HG02943 (cell line): ENCODE results near the gene CRYBG2.
"Not testable (repeated sequence)": the region's sequence is repeated elsewhere in the genome, so short reads cannot be mapped to it uniquely, and the experiment has no call there.

Experiments used
- ATAC-seq: cut with Tn5 transposase; IDR thresholded peaks from one replicate; pipeline ENCODE4 v1.9.1; 2021; ENCODE audit warnings: mild to moderate bottlenecking, low read depth, moderate library complexity; ENCODE audit not compliant: unreplicated experiment

CRYBG2 gene

DNA sequence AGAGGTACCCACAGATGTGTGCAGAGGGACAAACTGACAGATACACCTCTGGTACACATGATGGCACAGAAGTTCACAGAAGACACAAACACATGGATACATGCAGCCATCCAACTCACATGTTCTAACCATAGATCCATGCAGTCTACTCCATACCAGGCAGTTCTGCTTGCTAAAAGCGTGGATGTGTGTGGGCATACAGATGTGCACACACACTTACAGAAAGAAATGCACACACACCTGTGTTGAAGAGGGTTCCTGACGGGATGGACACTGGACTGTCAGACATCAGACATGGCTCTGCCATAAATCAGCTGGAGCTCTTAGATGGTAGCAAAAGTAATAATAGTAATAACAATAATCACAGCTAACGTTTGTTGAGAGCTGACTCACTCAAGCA is 29.4 kb downstream of the CRYBG2 start:
- no peak for ATAC-seq

DNA sequence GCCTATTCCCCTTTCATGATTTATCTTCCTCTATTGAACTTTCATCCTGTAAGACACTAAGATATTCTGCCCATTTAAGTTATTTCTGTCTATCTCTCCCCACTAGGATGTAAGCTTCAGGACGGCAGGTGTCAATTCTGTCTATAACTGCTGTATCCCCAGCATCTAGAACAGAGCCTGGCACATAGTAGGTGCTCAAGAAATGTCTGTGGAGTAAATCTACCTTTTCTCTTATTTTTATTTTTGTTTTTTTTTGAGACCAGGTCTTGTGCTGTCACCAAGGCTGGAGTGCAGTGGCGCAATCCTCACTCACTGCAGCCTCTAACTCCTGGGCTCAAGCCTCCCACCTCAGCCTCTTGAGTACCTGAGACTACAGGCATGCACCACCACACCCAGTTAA is 30.5 kb downstream of the CRYBG2 start:
- ATAC-seq = no peak

- ATAC-seq = no peak
These were observed 31.9 kb downstream of the CRYBG2 start for GRCh38 chr1:26322042-26322331.

GRCh38 chr1:26321315-26322041 is 32.5 kb downstream of the CRYBG2 start:
- peak; percentile 39 for ATAC-seq

DNA sequence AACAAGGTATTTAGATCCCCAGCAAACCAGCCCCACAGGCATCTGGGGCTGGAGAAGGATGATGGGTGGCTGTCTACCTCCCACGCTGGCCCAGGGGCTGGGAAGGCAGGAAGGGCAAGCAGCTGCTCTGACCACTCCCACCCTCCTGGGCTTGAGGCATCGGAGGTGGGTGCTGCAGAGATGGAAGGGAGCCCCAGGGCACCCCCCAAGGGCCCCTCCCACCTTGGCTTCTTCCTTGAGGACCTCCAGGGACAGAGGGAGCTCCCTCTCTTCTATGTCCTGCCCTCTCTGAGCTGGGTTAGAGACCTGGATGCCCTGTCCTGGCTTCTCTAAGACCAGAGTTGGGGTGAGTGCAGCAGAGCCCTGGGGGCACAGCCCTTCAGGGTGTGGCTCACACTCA is 33.0 kb downstream of the CRYBG2 start:
- ATAC-seq = no peak

- no peak for ATAC-seq
These were observed 35.4 kb downstream of the CRYBG2 start for GRCh38 chr1:26318338-26319064.

GRCh38 chr1:26317612-26318337 is 36.2 kb downstream of the CRYBG2 start, which contains the start of gene CD52:
Gene CD52 (plus strand): TSS chr1:26317958. CDS start chr1:26318018, 60 bp downstream.
- ATAC-seq = no peak

DNA sequence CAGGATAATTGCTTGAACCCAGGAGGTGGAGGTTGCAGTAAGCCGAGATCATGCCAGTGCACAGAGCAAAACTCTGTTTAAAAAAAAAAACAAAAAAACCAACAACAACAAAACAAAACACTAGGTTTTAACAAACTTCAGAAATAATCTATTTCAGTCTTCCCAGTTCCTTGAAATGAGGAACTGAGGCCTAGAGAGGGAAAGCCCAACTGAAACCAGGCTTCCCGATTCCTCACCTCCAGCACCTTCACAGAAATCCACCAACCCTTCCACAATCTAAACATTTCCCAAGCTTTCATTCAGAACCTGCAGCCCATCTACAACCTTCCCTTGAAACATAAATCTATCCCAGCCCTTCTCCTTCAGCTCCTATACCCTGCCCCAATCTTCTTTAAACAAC is 36.8 kb downstream of the CRYBG2 start:
- ATAC-seq = no peak

DNA sequence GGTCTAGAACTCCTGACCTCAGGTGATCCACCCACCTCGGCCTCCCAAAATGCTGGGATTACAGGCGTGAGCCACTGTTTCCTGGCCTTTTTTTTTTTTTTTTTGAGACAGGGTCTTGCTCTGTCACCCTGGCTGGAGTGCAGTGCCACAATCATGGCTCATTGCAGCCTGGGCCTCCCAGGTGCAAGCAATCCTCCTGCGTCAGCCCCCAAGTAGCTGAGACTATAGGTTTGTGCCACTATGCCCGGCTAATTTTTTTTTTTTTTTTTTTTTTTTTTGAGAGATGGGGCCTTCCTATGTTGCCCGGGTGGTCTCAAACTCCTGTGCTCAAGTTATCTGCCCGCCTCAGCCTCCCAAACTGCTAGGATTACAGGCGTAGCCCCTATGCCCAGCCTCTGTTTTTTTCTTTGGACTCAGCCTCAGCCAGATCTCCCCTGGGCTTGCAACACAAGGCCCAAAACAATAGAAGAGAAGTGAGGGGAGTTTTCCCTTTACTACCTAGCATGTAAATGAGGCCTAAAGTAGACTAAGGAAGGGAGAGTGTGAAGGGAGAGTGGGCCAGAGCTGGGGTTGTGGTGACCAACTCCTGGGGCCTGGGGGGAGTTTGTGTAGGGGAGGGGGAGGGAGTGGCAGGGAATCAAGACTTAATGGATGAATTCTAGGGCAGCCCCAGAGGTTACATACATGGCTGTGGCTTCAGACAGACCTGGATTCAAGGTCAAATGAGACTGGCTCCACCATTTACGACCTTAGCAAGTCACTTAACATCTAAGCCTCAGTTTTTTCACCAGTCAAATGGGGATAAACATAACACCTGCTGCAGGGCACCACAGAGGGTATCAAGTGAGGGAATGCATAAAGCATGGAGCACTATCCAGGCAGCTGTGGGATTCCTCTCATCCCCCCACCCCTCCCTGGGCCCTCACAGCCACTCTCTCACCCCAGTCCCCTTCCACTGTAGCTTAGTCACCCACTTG is 37.8 kb downstream of the CRYBG2 start:
- ATAC-seq = no peak

GRCh38 chr1:26314501-26314900 is 39.4 kb downstream of the CRYBG2 start:
- ATAC-seq = no peak

GRCh38 chr1:26307966-26308899 is 45.7 kb downstream of the CRYBG2 start:
- ATAC-seq = not testable (repeated sequence)

DNA sequence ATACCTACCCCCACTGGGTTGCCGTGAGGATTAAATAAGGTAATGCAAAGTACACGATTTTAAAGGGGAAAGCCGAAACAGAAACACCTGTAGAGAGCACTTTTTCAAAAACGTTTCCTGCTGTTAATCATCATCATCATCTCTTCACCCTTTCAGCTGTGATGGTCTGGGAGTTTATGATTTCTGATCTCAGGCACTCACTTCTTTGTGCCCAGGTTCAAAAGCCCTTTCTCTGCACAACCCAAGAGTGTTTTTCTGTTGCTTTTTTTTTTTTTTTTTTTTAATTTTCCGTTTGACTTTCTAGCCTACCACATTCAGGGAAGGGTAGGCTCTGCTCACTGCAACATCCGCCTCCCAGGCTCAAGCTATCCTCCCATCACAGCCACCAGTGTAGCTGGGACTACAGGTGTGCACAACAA is 46.6 kb downstream of the CRYBG2 start:
- ATAC-seq = no peak

DNA sequence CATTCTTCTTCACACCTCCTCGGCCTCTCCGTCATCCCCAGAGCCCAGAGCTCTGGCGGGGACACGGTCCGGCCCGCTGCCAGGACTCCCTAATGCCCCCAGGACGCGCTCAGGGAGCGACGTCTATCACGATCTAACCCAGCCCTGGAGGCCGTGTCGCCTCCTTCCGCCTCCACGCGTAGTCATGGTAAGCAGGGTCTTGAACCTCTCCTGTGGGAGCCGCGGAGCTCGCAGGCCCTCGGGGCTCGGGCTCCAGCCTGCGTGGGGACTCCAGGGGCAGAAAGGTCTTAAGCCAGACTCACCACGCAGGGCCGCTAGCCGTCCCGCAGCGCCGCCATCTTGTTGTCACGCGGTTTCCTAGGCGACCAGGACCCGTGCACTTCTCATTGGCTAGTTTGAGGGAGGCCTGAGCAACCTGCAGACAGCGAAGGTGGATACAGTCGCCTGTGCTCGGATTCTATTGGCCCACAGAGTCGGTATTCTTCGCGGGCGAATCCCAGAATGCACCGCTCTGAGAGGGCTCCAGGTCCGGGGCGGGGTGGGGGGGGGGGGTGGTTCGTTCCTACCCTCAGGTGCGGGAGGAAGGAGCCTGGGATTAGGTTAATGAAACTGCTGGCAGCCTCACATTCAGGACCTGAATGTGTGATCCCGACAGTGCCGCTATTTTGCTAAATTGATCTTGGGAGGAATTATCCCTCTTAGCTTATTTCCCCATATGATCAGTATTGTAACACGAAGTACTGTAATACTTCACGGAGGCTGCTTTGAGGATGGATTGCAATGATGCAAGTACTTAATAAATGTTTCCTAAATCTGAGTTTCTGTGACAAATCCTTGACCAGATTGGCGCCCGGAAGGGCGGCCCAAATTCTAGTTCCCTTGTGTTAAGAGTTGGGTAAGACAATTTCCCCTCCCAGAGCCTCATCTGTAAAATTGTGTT is 47.4 kb downstream of the CRYBG2 start, which contains the start of gene UBXN11:
Gene UBXN11 (minus strand): TSS at position 347 of the 940 bp plus-strand sequence. CDS start 3,753 bp downstream, outside the sequence.
- ATAC-seq = peak; percentile 95

DNA sequence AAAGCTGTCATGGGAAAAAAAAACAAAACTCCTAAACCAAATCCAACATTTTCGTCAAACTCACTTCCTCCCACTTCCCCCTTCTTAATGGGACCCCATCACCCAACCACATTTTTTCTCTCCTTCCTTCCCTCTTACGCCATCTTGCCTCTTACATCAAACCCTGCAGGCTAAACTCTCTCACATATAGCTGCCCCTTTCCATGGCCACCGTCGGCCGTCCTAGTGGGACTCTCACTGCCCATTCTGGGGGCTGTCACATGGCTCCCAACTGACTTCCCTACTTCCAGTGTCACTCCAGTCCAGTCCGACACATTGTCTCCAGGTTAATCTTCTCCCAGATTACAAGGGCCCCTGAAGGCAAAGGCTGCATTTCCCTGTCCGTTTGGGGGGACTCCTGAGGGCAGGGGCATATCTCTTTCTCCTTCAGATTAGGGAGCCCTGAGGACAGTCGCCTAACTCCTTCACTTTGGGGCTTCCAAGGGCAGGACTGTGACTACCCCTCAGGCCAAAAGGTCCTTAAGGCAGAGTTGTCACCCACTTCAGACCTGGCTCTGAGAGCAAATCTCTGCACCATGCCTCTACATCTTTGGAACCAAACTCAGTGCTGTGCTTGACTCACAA is 48.2 kb downstream of the CRYBG2 start:
- ATAC-seq = peak; percentile 16

GRCh38 chr1:26302733-26303405 is 51.1 kb downstream of the CRYBG2 start:
- ATAC-seq = no peak

DNA sequence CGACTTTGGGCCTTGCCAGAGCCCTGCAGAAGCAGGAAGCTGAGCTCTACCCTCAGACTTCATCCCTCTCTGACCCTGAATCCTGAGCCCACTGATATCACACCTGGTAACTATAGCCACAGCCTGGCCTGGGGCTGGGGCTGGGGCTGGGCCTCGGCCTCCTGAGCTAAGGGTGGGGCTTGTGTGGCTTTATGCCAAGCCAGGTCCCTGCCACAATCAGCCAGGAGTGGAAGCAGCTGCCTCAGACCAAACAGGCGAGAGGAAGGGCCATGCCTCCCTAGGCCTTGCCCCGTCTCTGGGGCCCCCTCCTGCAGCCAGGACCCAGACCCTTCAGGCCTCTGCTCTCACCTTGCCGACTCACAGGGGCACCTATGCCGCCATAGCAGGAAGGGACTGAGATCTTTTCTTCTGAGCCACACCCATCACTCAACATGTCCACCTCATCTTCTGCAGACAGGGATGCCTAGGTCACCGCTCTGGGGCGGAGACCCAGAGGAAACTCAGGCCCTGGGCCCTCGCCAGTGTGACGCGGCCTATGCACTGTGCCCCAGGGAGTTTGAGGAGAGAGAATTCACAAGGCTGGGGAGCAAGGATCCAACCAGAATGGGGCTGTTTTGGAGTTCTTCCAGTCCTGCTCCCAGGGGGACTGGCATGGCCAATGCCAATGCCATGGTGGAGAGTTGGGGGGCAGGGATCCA is 53.2 kb downstream of the CRYBG2 start:
- no peak for ATAC-seq

DNA sequence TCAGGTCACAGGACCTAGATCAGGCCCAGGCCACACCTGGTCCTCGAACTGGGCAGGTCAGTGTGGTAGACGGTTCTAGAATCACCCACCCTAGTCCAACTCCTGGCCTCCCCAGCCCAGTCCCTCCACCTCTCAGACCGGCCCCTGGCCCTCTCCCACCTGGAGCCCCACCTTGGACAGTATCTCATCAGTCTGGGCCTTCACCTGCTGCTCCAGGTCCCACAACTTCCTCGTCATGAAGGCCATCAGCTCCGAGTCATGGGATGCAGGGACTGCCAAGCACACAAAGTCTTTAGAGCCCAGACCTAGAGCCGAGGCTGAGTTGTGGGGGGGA is 56.2 kb downstream of the CRYBG2 start:
- ATAC-seq = no peak
